Activated CD4-positive, alpha-beta memory T cell treated with anti-CD3 and anti-CD28 coated beads for 36 hours (primary cell): ENCODE measurements around the gene SALL4. TPM values are rescaled to one million over a fixed set of nuclear protein-coding genes. Genes with fewer than 3 reads are reported as not detected.

Source experiments
- CTCF ChIA-PET: fragments of 350-600 bp; sonication (Branson Sonifier 250); formaldehyde crosslinking; loops from one replicate; lab custom pipeline; 2021; ENCODE audit warnings: antibody characterized with exemption, inconsistent platforms; lab: Charles Lee
- POLR2A ChIA-PET: fragments of 350-600 bp; sonication (Branson Sonifier 250); formaldehyde crosslinking; loops from one replicate; lab custom pipeline; 2021; ENCODE audit warnings: antibody characterized with exemption; lab: Charles Lee
- DNase-seq: peaks from one replicate; pipeline ENCODE4 v3.0.0-alpha.2; 2020
- H3K27ac Mint-ChIP-seq: one replicate; pipeline ENCODE4 v1.8.0; 2021; ENCODE audit warnings: mixed read lengths
- H3K27me3 Mint-ChIP-seq: one replicate; pipeline ENCODE4 v1.8.0; 2021; ENCODE audit warnings: mixed read lengths
- H3K36me3 Mint-ChIP-seq: one replicate; pipeline ENCODE4 v1.8.0; 2021; ENCODE audit warnings: mixed read lengths
- H3K4me1 Mint-ChIP-seq: one replicate; pipeline ENCODE4 v1.8.0; 2021; ENCODE audit warnings: low read depth, mixed read lengths
- H3K4me3 Mint-ChIP-seq: one replicate; pipeline ENCODE4 v1.8.0; 2021; ENCODE audit warnings: mild to moderate bottlenecking, mixed read lengths
- H3K9me3 Mint-ChIP-seq: one replicate; pipeline ENCODE4 v1.8.0; 2021; ENCODE audit warnings: mixed read lengths
- intact Hi-C: fragments of 100-400 bp; cut with micrococcal nuclease; formaldehyde crosslinking; loops from one replicate; pipeline ENCODE4 v1.15.1; 2023
- total RNA-seq, 2 experiments: library from RNA; stranded (reverse); gene quantifications; one replicate each; pipeline ENCODE4 v1.2.3, GENCODE V29; 2021

The SALL4 gene
- total RNA-seq, 2 experiments from 2014 or later = not detected

- no peak overlapping the region for H3K27ac Mint-ChIP-seq
- no peak for DNase-seq
- peaks cover 12% of the 10 kb centered on the region for H3K27me3 Mint-ChIP-seq
- intact Hi-C loops = no loop called here
- no peaks in the 10 kb centered on the region for H3K36me3 Mint-ChIP-seq
- H3K4me1 Mint-ChIP-seq = no peaks in the 10 kb centered on the region
- no peaks in the 10 kb centered on the region for H3K9me3 Mint-ChIP-seq
- CTCF ChIA-PET = no interaction called here
- H3K4me3 Mint-ChIP-seq = no peak overlapping the region
- POLR2A ChIA-PET = no interaction called here
Measured at GRCh38 chr20:51815383-51816076, 13.2 kb upstream of the SALL4 start.

DNA sequence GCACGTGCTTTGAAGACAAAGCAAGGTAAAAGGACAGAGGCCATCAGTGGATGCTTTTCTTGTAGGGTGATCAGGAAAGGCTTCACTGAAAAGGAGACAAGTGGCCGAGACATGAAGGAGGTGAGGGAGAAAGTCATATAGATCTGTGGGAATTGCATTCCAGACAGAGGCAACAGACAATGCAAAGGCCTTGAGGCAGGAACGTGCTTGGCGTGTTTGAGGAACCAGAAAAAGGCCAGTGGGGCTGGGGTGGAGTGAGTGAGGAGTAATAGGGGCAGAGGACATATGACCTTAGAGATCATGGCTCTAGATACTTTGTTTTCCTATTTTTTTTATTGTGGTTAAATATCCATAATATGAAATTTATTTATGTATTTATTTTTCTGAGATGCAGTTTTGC lies 10.5 kb upstream of the SALL4 start:
- Mint-ChIP-seq H3K27me3 (peaks cover 5% of the 10 kb centered on the region), H3K4me1 (no peaks in the 10 kb centered on the region), H3K27ac (no peak overlapping the region), H3K9me3 (no peaks in the 10 kb centered on the region), H3K36me3 (no peaks in the 10 kb centered on the region), H3K4me3 (no peak overlapping the region)
- ChIA-PET POLR2A (no interaction called here), CTCF (interaction anchor here (0.6 kb wide), 1 partner anchor 270 kb away, joined by 4 read pairs; no protein-coding TSS in a partner anchor)
- DNase-seq = no peak
- intact Hi-C loops = no loop called here

GRCh38 chr20:51811514-51812128 lies 9.3 kb upstream of the SALL4 start:
- Mint-ChIP-seq H3K27ac (no peak overlapping the region), H3K9me3 (no peaks in the 10 kb centered on the region), H3K4me3 (no peak overlapping the region), H3K4me1 (no peaks in the 10 kb centered on the region), H3K36me3 (no peaks in the 10 kb centered on the region), H3K27me3 (peaks cover 5% of the 10 kb centered on the region)
- POLR2A ChIA-PET = no interaction called here
- DNase-seq = no peak
- intact Hi-C loops = no loop called here
- CTCF ChIA-PET = no interaction called here

GRCh38 chr20:51811042-51811355 lies 8.7 kb upstream of the SALL4 start:
- CTCF ChIA-PET = no interaction called here
- POLR2A ChIA-PET = no interaction called here
- H3K9me3 Mint-ChIP-seq = no peaks in the 10 kb centered on the region
- intact Hi-C loops = no loop called here
- H3K36me3 Mint-ChIP-seq = no peaks in the 10 kb centered on the region
- H3K27ac Mint-ChIP-seq = no peak overlapping the region
- H3K27me3 Mint-ChIP-seq = peaks cover 9% of the 10 kb centered on the region
- DNase-seq = no peak
- no peak overlapping the region for H3K4me3 Mint-ChIP-seq
- H3K4me1 Mint-ChIP-seq = no peaks in the 10 kb centered on the region

DNA sequence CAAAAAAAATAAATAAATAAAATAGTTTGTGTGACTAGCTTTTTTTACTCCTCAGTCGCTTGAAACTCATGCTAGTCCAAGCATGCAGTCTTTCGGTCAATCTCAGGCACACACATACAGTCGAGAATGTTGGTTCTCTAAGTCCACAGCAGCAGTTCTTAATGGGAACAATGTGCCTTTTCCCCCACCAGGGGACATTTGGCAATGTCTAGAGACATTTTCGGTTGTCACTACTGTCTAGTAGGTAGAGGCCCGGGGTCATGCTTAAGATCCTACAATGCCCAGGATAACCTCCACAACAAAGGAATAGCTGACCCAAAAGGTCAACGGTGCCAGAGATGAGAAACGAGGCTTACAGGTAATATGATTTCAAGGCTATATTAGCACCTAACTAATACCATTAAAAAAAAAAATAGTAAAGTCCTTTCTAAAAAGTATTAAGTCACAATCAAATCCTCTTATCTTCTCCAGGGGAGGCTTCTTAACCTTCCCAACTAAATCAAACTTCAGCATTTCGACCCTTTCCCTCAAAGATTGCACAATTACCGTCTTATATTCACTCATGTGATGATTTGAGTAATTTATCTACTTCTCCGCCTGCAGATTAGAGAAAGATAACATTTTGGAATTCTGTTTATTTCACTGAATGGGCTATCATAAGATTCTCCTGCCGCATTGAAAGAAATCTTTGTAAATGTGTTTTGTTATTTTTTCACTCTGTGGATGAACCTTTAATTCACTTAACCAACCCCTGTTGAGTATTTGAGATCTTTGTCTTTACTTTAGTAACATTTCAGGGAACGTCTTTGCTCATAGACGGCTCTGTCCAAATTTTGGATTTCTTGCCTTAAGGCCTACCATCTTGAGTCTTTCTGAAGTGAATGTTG lies 8.1 kb upstream of the SALL4 start:
- H3K27ac Mint-ChIP-seq = no peak overlapping the region
- intact Hi-C loops = no loop called here
- H3K4me1 Mint-ChIP-seq = no peaks in the 10 kb centered on the region
- no peaks in the 10 kb centered on the region for H3K9me3 Mint-ChIP-seq
- peaks cover 12% of the 10 kb centered on the region for H3K27me3 Mint-ChIP-seq
- ChIA-PET POLR2A (no interaction called here), CTCF (interaction anchor here (1.3 kb wide), 1 partner anchor 11 kb away, joined by 3 read pairs; no protein-coding TSS in a partner anchor)
- no peaks in the 10 kb centered on the region for H3K36me3 Mint-ChIP-seq
- H3K4me3 Mint-ChIP-seq = no peak overlapping the region
- DNase-seq = no peak

DNA sequence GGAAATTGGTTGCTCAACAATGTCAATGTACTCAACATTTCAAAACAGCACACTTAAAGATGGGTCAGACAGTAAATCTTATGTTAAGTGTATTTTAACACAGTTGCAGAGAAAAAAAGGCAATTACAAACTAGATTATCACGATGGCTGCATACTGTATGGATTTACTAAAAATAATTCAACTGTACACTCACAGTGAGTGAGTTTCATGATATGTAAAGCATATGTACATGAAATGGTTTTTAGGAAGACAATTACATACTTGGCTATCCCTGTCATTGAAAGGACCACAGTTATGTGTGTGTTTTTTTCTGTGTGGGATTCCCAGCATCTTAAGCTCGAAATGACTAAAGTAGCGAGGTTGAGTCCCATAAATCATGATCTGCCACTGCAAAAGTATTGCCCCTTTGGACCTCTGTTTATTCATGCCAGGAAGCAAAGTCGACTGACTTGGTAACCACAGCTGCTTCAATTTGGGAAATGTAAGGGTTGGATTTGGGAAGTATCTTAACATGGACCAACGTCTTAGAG lies 5.5 kb upstream of the SALL4 start:
- Mint-ChIP-seq H3K27me3 (peaks cover 18% of the 10 kb centered on the region), H3K4me1 (no peaks in the 10 kb centered on the region), H3K27ac (no peak overlapping the region), H3K9me3 (no peaks in the 10 kb centered on the region), H3K36me3 (no peaks in the 10 kb centered on the region), H3K4me3 (no peak overlapping the region)
- intact Hi-C loops = loop anchor here (10.0 kb wide), 1 partner anchor 297 kb away; no protein-coding TSS in a partner anchor
- CTCF ChIA-PET = interaction anchor here (0.9 kb wide), 1 partner anchor 107 kb away, joined by 3 read pairs; no protein-coding TSS in a partner anchor
- POLR2A ChIA-PET = no interaction called here
- DNase-seq = no peak

GRCh38 chr20:51804754-51805153 lies 2.4 kb upstream of the SALL4 start:
- no peak for DNase-seq
- CTCF ChIA-PET = no interaction called here
- Mint-ChIP-seq H3K4me1 (peaks cover 9% of the 10 kb centered on the region), H3K4me3 (no peak overlapping the region), H3K36me3 (no peaks in the 10 kb centered on the region), H3K9me3 (no peaks in the 10 kb centered on the region), H3K27ac (no peak overlapping the region), H3K27me3 (peaks cover 39% of the 10 kb centered on the region)
- intact Hi-C loops = loop anchor here (10.0 kb wide), 1 partner anchor 300 kb away; no protein-coding TSS in a partner anchor
- POLR2A ChIA-PET = no interaction called here

DNA sequence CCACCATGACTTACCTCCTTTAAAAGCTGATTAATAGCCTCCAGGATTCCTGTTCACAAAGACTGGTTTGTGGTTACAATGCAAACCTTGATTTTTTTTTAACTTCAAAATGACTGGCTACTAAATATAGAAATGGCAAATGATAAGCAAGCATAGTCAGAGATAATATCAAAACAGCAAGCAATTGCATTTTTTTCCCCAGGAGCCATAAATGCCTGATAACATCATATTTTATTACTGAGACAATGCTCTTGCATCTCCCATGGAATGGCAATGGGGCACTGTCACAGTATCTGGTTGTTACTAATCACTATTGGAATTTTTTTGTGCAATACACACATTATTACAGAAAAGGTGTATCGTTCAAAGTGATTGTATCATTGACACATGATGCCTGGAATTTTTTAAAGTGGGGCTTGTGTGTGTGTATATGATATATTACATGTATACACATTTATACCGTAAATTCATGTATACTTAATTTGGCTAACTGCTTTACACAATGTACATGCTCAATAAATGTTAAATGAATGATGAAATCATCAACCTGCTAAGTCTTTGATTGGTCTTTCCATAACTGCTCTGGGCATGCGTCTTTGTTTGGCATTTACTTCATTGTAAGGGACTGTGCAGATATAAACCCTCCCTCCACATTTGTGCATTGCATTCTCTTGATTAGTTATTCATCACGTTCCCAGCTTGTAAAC lies 980 bp upstream of the SALL4 start:
- ChIA-PET CTCF (no interaction called here), POLR2A (no interaction called here)
- Mint-ChIP-seq H3K4me3 (no peak overlapping the region), H3K36me3 (no peaks in the 10 kb centered on the region), H3K27ac (no peak overlapping the region), H3K9me3 (no peaks in the 10 kb centered on the region), H3K27me3 (peaks cover 53% of the 10 kb centered on the region), H3K4me1 (peaks cover 9% of the 10 kb centered on the region)
- intact Hi-C loops = loop anchor here (10.0 kb wide), 1 partner anchor 302 kb away; no protein-coding TSS in a partner anchor
- DNase-seq = no peak

GRCh38 chr20:51801823-51802123 lies 548 bp downstream of the SALL4 start:
- Mint-ChIP-seq H3K4me3 (no peak overlapping the region), H3K9me3 (no peaks in the 10 kb centered on the region), H3K27me3 (peaks cover 65% of the 10 kb centered on the region), H3K27ac (no peak overlapping the region), H3K4me1 (peaks cover 9% of the 10 kb centered on the region), H3K36me3 (no peaks in the 10 kb centered on the region)
- intact Hi-C loops = loop anchor here (10.0 kb wide), 1 partner anchor 303 kb away; no protein-coding TSS in a partner anchor
- ChIA-PET CTCF (interaction anchor here (0.6 kb wide), 1 partner anchor 348 kb away, joined by 3 read pairs; no protein-coding TSS in a partner anchor), POLR2A (no interaction called here)
- DNase-seq = no peak

DNA sequence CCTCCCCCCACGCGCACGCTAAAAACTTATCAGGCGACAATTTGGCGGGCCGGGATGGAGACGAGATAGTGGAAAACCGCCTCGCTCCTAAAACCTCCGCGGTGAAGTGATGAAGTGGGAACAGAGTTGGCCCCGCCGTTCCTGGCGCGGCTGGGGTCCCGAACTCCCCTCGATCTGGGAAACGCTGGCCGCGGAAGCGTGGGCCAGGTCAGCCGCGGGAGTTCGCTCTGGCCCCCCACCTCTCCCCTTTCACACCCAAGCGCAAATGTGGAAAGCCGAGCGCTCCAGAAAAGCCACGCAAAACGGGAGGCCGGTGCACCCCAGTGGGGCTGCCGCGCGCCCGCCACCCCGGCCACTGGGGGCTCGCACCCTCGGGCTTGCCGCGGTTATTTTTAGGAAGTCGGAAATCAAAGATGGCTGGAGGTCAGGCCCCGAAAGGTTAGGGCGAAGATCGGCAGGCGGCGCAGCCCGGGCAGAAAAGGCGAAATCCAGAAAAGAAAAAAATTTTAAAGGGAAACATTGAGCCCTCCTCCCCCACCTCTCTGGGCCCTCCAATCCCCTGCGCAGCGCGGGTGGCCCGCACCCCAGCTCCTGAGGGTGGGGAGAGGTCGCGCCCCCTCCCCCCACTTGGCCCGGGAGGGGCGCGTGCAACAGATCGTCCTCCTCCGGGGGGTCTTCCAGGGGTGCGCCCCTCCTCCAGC lies 1.0 kb downstream of the SALL4 start:
- no peaks in the 10 kb centered on the region for H3K36me3 Mint-ChIP-seq
- H3K27me3 Mint-ChIP-seq = peaks cover 65% of the 10 kb centered on the region
- intact Hi-C loops = loop anchor here (10.0 kb wide), 1 partner anchor 304 kb away; no protein-coding TSS in a partner anchor
- H3K4me1 Mint-ChIP-seq = peaks cover 9% of the 10 kb centered on the region
- ChIA-PET POLR2A (no interaction called here), CTCF (interaction anchor here (0.8 to 2.3 kb wide), 2 partner anchors 100 to 281 kb away, joined by 3 to 17 read pairs; no protein-coding TSS in a partner anchor)
- no peak overlapping the region for H3K27ac Mint-ChIP-seq
- no peak overlapping the region for H3K4me3 Mint-ChIP-seq
- peak; percentile 10 for DNase-seq
- H3K9me3 Mint-ChIP-seq = no peaks in the 10 kb centered on the region

DNA sequence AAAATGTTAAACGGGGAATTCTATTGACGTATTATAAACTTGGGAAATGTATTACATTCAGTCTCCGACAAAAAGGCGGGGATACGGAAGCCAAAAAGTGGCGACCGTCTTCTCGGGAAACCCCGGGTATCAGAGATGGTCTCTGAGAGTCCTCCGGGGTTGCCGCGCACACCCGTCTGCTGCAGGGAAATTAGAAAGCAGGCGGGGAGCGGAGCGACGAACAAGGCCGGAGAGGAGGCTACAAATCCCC lies 1.5 kb downstream of the SALL4 start:
- CTCF ChIA-PET = interaction anchor here (0.8 to 2.3 kb wide), 2 partner anchors 100 to 282 kb away, joined by 3 to 17 read pairs; no protein-coding TSS in a partner anchor
- intact Hi-C loops = loop anchor here (10.0 kb wide), 1 partner anchor 304 kb away; no protein-coding TSS in a partner anchor
- peak; percentile 10 for DNase-seq
- H3K4me3 Mint-ChIP-seq = no peak overlapping the region
- peaks cover 9% of the 10 kb centered on the region for H3K4me1 Mint-ChIP-seq
- no peaks in the 10 kb centered on the region for H3K36me3 Mint-ChIP-seq
- no peaks in the 10 kb centered on the region for H3K9me3 Mint-ChIP-seq
- POLR2A ChIA-PET = no interaction called here
- H3K27me3 Mint-ChIP-seq = peaks cover 63% of the 10 kb centered on the region
- H3K27ac Mint-ChIP-seq = no peak overlapping the region
